Right lobe of liver (tissue), 4 donors: Measurements from ENCODE around the gene PPP1R13L.
"Not testable (repeated sequence)": the region's sequence is repeated elsewhere in the genome, so short reads cannot be mapped to it uniquely, and the experiment has no call there.

Source experiments
- POLR2A ChIP-seq: fragments of 450-650 bp; IDR thresholded peaks from one replicate; pipeline ENCODE4 v1.6.1; 2017; ENCODE audit warnings: antibody characterized with exemption, mild to moderate bottlenecking
- TF ChIP-seq, protein P1 (sequence below), 4 donors: fragments of 200-600 bp in 3 of 4; fragments of 450-650 bp in 1 of 4; IDR thresholded peaks; one replicate each; pipeline versions ENCODE4 v1.5.1 to v1.8.0; 2016 to 2022; ENCODE audit warnings: antibody characterized with exemption in 4 of 4, mild to moderate bottlenecking in 2 of 4
- donor health status: DM: no; HTN: no; CAD: no.
- donor health status: DM: no; HTN: no; CAD: no.
- donor health status: DM: no; HTN: yes; CAD: no.

DNA sequence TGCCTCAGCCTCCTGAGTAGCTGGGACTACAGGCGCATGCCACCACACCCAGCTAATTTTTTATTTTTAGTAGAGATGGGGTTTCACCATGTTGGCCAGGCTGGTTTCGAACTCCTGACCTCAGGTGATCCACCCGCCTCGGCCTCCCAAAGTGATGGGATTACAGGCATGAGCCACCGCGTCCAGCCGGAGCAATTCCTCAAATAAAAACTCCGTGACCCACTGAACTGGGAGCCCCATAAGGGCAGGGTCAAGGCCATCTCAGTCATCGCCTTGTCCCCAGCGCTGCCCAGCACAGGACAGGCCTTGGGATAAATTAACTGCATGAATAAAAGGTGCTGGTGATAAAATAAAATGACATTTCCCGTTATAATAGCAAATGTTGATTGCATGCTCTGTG lies 25.0 kb upstream of the PPP1R13L start:
- TF ChIP-seq POLR2A: not testable (repeated sequence)
- TF ChIP-seq, protein P1, sequence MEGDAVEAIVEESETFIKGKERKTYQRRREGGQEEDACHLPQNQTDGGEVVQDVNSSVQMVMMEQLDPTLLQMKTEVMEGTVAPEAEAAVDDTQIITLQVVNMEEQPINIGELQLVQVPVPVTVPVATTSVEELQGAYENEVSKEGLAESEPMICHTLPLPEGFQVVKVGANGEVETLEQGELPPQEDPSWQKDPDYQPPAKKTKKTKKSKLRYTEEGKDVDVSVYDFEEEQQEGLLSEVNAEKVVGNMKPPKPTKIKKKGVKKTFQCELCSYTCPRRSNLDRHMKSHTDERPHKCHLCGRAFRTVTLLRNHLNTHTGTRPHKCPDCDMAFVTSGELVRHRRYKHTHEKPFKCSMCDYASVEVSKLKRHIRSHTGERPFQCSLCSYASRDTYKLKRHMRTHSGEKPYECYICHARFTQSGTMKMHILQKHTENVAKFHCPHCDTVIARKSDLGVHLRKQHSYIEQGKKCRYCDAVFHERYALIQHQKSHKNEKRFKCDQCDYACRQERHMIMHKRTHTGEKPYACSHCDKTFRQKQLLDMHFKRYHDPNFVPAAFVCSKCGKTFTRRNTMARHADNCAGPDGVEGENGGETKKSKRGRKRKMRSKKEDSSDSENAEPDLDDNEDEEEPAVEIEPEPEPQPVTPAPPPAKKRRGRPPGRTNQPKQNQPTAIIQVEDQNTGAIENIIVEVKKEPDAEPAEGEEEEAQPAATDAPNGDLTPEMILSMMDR (IDR thresholded peaks at IDR 0.05): not testable (repeated sequence)
